GM18873 (cell line): ENCODE data around the gene IGF2BP1.
"Not testable (repeated sequence)": the region's sequence is repeated elsewhere in the genome, so short reads cannot be mapped to it uniquely, and the experiment has no call there.

ENCODE experiments used
- ATAC-seq: cut with Tn5 transposase; IDR thresholded peaks from one replicate; pipeline ENCODE4 v1.9.1; 2021; ENCODE audit warnings: mild to moderate bottlenecking, moderate library complexity, moderate number of reproducible peaks; ENCODE audit not compliant: unreplicated experiment, low FRiP score

IGF2BP1 gene

GRCh38 chr17:48995304-48995973, 1.7 kb upstream of the IGF2BP1 start:
- ATAC-seq, result no peak

- no peak for ATAC-seq
Measured at GRCh38 chr17:48995974-48996721, 1.0 kb upstream of the IGF2BP1 start.

GRCh38 chr17:48996722-48997102, 473 bp upstream of the IGF2BP1 start:
- ATAC-seq, result no peak

GRCh38 chr17:48997827-48998586, 822 bp downstream of the IGF2BP1 start:
- ATAC-seq, result no peak

GRCh38 chr17:48998587-48999440, 1.6 kb downstream of the IGF2BP1 start:
- no peak for ATAC-seq

- ATAC-seq, result no peak
Measured at GRCh38 chr17:49000943-49001342, 3.8 kb downstream of the IGF2BP1 start.

GRCh38 chr17:49001671-49002070, 4.5 kb downstream of the IGF2BP1 start:
- no peak for ATAC-seq

- ATAC-seq, result no peak
Measured at GRCh38 chr17:49002331-49002730, 5.1 kb downstream of the IGF2BP1 start.

GRCh38 chr17:49002766-49003165, 5.6 kb downstream of the IGF2BP1 start:
- no peak for ATAC-seq

- no peak for ATAC-seq
Measured at GRCh38 chr17:49003557-49004511, 6.6 kb downstream of the IGF2BP1 start.

- no peak for ATAC-seq
Measured at GRCh38 chr17:49005140-49005539, 8.0 kb downstream of the IGF2BP1 start.

GRCh38 chr17:49008908-49009307, 11.7 kb downstream of the IGF2BP1 start:
- not testable (repeated sequence) for ATAC-seq

GRCh38 chr17:49012769-49013255, 15.6 kb downstream of the IGF2BP1 start:
- ATAC-seq, result no peak

- no peak for ATAC-seq
Measured at GRCh38 chr17:49013311-49014213, 16.4 kb downstream of the IGF2BP1 start.

- no peak for ATAC-seq
Measured at GRCh38 chr17:49015179-49015923, 18.2 kb downstream of the IGF2BP1 start.

- ATAC-seq, result no peak
Measured at GRCh38 chr17:49015924-49016774, 19.0 kb downstream of the IGF2BP1 start.
